AG20443 (cell line): Measurements from ENCODE around the gene CSNK1G1.

Experiments used
- DNase-seq: peaks from one replicate; pipeline ENCODE4 v3.0.0; 2012; ENCODE audit warnings: low spot score, mixed read lengths

Gene CSNK1G1

GRCh38 chr15:64153480-64154367, 202.2 kb downstream of the CSNK1G1 start:
- DNase-seq: peak; percentile 96

GRCh38 chr15:64152507-64153387, 203.2 kb downstream of the CSNK1G1 start:
- no peak for DNase-seq

- peak; percentile 38 for DNase-seq
These were observed 204.1 kb downstream of the CSNK1G1 start, which contains the start of gene SNX22 for GRCh38 chr15:64151727-64152506. SNX22 (plus strand) TSS chr15:64151731; CDS start chr15:64151776, 45 bp downstream.

GRCh38 chr15:64149893-64150578, 205.9 kb downstream of the CSNK1G1 start:
- DNase-seq: no peak

- DNase-seq: no peak
These were observed 206.5 kb downstream of the CSNK1G1 start for GRCh38 chr15:64149424-64149823.

- no peak for DNase-seq
These were observed 207.4 kb downstream of the CSNK1G1 start for GRCh38 chr15:64148581-64148980.

- no peak for DNase-seq
These were observed 207.8 kb downstream of the CSNK1G1 start for GRCh38 chr15:64148168-64148567.

GRCh38 chr15:64146885-64147681, 208.9 kb downstream of the CSNK1G1 start:
- DNase-seq: no peak

GRCh38 chr15:64146520-64146884, 209.5 kb downstream of the CSNK1G1 start:
- DNase-seq: no peak

- DNase-seq: no peak
These were observed 209.9 kb downstream of the CSNK1G1 start for GRCh38 chr15:64146041-64146440.

GRCh38 chr15:64144565-64145281, 211.2 kb downstream of the CSNK1G1 start:
- no peak for DNase-seq

GRCh38 chr15:64144192-64144564, 211.8 kb downstream of the CSNK1G1 start:
- DNase-seq: no peak

GRCh38 chr15:64143276-64143675, 212.7 kb downstream of the CSNK1G1 start:
- DNase-seq: no peak

- no peak for DNase-seq
These were observed 214.0 kb downstream of the CSNK1G1 start for GRCh38 chr15:64141798-64142512.

GRCh38 chr15:64138331-64138941, 217.5 kb downstream of the CSNK1G1 start:
- no peak for DNase-seq

- no peak for DNase-seq
These were observed 218.6 kb downstream of the CSNK1G1 start for GRCh38 chr15:64137226-64137833.

- no peak for DNase-seq
These were observed 219.6 kb downstream of the CSNK1G1 start for GRCh38 chr15:64136347-64136746.

GRCh38 chr15:64134345-64134829, 221.6 kb downstream of the CSNK1G1 start:
- DNase-seq: no peak
